HG03521 (cell line): ENCODE data around the gene XXYLT1.

ENCODE experiments used
- ATAC-seq: cut with Tn5 transposase; IDR thresholded peaks from one replicate; pipeline ENCODE4 v1.9.1; 2021; ENCODE audit warnings: mild to moderate bottlenecking, moderate library complexity; ENCODE audit not compliant: unreplicated experiment

The XXYLT1 gene

DNA sequence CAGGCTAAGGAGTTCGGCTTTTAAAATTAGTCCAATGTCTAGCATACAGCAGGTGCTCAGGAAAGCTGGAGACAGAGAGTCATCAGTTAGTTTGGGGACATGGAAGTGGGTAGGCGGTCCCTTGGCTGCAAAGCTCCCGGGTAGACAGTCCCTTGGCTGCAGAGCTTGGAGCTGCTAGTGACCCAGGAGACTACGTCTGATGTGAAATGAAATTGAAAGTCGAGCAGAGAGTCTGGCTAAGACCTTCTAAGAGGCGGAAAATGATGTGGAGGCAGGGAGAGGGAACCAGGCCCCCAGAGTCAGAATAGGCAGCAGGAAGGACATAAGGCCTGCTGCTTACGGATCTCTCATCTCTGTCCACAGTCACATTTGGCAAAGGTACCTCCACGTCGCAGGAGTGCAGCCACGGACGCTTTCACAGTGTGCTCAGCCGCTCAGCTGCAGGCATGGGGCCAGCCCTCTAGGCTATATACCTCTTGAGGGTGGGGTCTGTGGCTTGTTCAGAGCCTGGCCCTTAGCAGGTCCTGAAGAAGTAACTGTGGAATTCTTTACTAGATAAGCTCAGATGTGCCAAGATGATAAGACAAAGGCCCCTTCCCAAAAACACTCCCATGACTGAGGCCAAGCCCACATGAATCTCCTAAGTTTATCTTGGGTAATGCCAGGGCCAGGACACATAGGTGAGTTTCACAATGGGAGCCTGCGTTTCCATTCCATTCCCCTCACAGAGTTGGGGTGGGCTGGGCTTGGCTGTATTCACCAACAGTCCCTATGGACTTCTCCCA, 131.7 kb downstream of the XXYLT1 start:
- ATAC-seq: no peak

DNA sequence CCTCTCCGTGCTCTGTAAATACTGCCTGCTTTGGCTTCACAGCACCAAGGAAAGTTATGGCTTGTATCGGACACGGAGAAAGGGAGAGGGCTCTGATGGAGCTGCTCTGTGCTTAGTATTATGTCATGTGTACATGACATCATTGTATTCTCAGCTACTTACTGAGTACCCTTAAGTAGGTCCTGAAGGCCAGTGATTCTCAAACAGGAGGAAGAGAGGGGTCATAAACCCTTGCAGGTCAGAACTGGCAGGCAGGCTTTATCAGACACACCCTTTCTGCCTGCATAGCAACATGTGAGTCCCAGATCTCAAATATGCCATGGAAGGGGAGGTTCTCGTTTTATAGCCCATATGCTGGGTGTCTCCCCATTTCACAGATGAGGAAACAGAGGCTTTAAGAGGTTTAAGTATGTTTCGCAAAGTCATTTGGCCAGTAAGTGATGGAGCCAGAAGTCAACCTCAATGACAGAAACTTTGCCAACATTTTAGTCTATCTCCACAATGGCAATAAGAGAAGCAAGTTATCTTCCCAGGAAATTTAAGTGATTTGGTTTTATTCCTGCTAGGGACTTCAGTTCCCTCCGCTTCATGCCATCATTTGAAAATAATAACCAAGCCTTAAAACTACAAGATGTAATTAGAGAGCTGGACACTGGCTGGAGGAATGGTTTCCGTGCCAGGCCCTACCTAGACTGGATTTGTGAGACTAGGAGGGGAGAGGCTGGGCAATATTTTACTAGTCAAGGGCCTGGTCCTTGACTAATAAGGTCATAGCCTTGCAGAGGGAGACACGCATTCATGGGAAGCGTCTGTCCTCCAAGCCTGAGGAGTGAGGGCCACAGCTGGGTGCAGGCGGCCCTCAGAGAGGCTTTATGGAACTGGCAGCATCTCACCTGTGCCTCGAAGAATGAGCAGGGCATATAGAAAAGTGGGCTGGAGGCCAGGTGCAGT, 133.0 kb downstream of the XXYLT1 start:
- ATAC-seq: no peak

- no peak for ATAC-seq
These were observed 135.0 kb downstream of the XXYLT1 start for GRCh38 chr3:195135917-195136316.

DNA sequence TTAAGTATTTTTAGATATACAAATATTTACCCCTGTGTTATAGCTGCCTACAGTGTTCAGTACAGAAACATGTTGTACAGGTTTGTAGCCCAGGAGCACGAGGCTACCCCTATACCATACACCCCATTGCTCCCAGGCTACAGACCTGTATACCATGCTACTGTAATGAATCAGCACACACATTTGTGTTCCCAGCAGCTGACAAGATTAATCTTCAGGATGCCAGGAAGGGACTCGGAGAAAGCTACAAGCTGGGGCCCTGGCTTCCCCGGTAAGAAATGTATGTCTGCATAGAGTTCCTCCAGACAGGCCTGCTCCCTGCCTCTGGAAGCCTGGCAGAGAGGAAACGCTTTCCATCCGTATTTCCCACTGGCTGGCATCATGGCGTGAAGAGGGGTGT, 136.5 kb downstream of the XXYLT1 start:
- ATAC-seq: no peak

GRCh38 chr3:195133462-195133861, 137.5 kb downstream of the XXYLT1 start:
- ATAC-seq: no peak

GRCh38 chr3:195133013-195133412, 137.9 kb downstream of the XXYLT1 start:
- ATAC-seq: no peak

DNA sequence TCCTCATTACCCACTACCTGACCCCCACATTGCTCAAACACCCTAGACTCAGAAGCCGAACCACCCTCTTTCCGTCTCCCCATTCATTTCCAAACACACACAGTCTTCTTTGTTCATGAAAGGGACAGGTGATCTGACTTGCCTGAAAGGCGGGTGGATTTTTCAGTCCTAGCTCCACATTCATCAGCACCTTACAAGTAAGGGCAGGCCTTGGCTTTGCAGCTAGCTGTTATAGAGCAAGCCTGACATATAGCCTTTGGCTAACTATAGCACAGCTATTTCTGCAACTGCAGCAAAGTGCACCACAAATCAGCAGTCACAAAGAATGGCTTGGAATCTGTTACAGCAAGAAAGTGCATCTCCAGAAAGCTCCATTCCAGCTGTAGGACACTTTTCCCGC, 139.8 kb downstream of the XXYLT1 start:
- no peak for ATAC-seq

GRCh38 chr3:195129644-195130492, 141.1 kb downstream of the XXYLT1 start:
- ATAC-seq: peak; percentile 82

- ATAC-seq: no peak
These were observed 141.8 kb downstream of the XXYLT1 start for GRCh38 chr3:195129072-195129643.

DNA sequence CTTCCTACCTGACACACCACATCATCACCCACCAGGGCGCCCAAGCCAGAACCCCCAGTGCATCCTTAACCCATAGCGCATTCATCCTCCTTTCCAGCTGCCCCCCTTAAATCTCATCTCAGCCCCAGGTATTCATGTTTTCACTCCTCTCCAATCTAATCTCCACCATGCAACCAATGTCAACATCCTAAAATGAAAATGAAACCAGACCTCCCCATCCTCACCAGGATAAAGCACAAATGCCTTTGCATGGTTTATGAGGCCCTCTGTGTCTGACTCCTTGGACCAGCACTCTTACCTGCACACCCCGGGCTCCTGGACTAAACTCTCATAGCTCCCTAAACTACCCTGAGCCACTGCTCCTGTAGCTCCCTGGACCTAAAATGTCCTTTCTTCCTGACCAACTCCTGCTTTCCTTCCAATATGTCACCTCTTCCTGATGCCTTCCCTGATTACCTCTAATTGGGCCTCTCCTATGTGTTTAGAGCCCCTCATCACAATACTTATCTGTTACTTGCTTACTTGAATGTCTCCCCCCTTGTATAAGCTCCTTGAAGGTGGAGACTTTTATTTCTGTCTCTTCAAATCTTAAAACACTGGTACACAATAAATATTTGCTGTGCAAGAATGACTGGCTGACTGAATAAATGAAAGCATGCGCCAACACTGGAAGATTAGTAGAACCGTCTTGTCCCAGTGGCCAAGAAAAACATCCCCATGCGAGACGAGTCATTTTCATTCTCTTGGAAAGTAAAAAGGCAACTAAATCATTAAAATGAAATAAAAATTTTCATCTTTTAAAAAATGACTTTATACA, 142.5 kb downstream of the XXYLT1 start:
- no peak for ATAC-seq

GRCh38 chr3:195126056-195126605, 144.8 kb downstream of the XXYLT1 start:
- ATAC-seq: no peak

- ATAC-seq: no peak
These were observed 145.3 kb downstream of the XXYLT1 start for GRCh38 chr3:195125646-195126045.

DNA sequence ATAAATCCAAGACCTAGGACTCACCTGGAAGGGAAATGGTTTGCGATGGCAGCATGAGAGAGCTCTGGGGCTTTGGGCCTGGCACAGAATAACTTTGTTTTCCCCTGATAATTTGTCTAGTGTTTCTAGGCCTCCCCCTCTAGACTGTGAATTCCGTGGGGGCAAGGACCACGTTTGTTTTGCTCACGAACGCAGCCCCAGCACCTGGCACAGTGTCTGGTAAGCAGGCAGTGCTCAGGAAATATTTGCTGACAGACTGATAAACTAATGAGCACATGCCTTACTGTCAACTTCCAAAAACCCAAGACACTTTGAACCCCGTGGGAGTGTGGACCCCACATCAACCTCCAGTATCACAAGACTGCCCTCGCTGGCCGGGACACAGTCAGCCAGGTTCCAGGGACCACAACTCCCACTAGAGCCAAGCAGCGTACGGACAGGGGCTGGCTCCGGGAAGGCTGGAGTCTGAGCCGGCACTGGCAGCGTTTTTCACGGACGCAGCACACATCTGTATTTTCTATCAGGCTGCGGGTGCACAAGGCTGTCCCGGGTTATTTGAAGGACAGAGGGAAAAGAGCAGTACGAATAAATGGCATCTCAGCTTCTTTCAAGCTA, 146.5 kb downstream of the XXYLT1 start:
- no peak for ATAC-seq

- ATAC-seq: no peak
These were observed 147.7 kb downstream of the XXYLT1 start for GRCh38 chr3:195123281-195123691.

DNA sequence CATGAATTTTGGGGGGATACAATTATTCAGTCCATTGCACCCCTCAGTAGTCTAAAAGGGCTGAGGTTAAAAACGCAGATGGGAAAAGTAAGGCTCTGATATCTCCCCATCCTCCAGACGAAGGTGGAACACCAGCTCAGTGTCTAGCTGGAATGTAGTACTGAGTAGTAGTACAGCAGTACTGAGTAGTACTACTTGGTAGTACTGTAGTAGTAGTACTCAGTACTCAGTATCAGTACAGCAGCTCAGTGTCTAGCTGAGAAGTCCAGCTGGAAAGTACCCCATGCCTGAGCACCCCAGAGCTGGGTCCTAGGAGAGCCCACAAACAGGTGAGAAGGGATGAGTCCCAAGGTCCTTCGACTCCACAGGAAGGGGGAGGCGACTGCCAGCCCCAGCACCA, 148.7 kb downstream of the XXYLT1 start:
- ATAC-seq: no peak

- no peak for ATAC-seq
These were observed 150.7 kb downstream of the XXYLT1 start for GRCh38 chr3:195120267-195120601.

DNA sequence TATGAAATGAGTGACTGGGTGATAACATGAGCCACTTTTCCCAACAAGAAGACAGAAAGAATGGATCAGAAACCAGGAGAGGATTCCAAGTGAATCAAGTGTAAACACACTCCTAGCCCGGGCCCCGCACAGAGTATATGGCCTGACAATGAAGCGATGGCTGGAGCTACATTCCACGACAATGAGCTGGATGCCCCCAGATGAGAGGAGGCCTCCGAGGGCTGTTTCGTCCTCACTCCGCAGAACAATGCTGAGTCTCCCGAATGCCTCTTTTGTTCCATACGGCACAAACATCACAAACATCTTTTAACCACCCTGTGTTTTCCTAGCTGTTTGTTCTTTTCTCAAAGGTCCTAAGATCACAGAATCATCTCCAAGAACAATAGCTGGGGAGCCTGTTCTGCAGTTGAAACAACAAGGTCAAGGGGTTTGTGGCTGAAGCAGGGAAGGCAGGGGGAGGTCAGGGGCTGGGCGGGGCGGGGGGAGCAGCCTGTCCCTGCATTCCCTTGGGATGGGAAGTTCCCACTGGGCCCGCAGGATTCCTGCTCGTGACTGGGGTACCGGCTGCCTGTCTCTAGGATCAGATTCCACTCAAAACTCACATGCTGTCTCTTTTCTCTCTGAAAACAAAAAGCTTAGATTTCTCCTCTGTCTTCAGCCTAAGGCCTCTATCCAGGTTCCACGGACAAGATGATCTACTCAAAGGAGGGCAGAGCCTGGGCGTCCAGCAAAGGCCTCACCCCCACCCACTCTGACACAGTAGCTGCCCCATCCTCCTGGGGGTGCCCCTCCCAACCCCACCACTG, 151.3 kb downstream of the XXYLT1 start:
- ATAC-seq: no peak

DNA sequence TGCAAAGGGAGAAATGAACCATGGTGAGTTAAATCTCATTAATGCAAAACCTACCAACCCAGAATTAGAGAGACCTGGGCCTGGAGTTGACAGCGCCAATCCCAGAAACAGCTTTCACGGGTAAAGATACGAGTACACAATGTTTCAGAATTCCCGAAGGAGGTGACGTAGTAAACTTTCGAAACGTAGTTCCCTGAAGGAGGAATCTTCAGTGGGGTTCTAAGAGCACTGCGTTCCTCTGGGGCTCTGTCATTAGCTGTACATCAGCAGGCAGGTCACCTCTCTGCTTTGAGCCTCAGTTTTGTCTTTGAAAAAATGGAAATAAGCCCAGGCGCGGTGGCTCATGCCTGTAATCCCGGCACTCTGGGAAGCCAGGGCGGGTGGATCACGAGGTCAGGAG, 152.3 kb downstream of the XXYLT1 start:
- ATAC-seq: no peak
